Spleen (tissue), 7 donors: Measurements from ENCODE around the gene KCNJ16.

Experiments used
- CTCF ChIP-seq, 11 experiments: fragments of 200-600 bp in 7 of 11; fragments of 450-650 bp in 4 of 11; sonication (generic) in 4 of 11; IDR thresholded peaks in 8 of 11; conservative IDR thresholded peaks in 3 of 11; 1 replicate in 7 of 11; 2 replicates in 4 of 11; pipeline versions ENCODE4 v1.4.0 to v1.8.0; 2016 to 2021; ENCODE audit warnings: antibody characterized with exemption in 11 of 11, inconsistent platforms in 4 of 11, mild to moderate bottlenecking in 1 of 11
- POLR2A ChIP-seq, 3 donors: fragments of 450-650 bp; IDR thresholded peaks; one replicate each; pipeline ENCODE4 v1.5.1; 2017; ENCODE audit warnings: antibody characterized with exemption in 3 of 3, mild to moderate bottlenecking in 1 of 3
- donor health status: DM: no; HTN: no; CAD: no; lungs with moderate emphysema.
- donor health status: DM: no; HTN: no; CAD: no.
- donor health status: DM: no; HTN: no; CAD: no.

GRCh38 chr17:70184770-70185169 is 109.7 kb downstream of the KCNJ16 start:
- TF ChIP-seq CTCF (IDR thresholded peaks at IDR 0.05 in 8 of 11, conservative IDR thresholded peaks at IDR 0.05 in 3 of 11) (no peak), POLR2A (IDR thresholded peaks at IDR 0.05) (no peak)
